ENCODE data around the gene EFNB2.

DNA sequence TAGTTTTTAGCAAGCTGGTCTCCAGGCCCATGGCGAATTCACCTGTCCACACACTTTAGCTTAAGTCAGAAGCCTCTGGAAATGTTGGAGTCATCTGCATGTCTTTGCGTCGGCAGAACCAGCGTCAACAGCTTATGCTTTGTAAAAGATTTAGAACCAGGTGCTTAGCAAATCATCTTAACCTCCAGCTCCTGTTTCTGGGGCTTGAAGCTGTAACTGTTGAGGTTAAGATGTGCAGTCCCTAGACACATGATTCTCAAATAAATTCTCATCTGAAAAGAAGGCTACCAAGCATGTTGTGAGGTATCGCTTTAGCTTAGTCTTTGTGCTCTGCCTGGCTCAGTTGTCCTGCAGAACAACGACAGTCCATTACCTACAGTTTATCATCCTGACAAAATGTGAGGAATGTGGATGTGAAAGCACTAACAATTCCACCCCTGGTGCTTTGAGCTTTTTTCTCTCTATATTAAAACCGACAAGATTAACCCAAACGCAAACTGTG, 4.4 kb downstream of the EFNB2 start:
- no peak for TF ChIP-seq POLR2AphosphoS5 (IDR thresholded peaks at IDR 0.05; ENCODE audit: low read depth, low read length)
- TF ChIP-seq, protein P1, sequence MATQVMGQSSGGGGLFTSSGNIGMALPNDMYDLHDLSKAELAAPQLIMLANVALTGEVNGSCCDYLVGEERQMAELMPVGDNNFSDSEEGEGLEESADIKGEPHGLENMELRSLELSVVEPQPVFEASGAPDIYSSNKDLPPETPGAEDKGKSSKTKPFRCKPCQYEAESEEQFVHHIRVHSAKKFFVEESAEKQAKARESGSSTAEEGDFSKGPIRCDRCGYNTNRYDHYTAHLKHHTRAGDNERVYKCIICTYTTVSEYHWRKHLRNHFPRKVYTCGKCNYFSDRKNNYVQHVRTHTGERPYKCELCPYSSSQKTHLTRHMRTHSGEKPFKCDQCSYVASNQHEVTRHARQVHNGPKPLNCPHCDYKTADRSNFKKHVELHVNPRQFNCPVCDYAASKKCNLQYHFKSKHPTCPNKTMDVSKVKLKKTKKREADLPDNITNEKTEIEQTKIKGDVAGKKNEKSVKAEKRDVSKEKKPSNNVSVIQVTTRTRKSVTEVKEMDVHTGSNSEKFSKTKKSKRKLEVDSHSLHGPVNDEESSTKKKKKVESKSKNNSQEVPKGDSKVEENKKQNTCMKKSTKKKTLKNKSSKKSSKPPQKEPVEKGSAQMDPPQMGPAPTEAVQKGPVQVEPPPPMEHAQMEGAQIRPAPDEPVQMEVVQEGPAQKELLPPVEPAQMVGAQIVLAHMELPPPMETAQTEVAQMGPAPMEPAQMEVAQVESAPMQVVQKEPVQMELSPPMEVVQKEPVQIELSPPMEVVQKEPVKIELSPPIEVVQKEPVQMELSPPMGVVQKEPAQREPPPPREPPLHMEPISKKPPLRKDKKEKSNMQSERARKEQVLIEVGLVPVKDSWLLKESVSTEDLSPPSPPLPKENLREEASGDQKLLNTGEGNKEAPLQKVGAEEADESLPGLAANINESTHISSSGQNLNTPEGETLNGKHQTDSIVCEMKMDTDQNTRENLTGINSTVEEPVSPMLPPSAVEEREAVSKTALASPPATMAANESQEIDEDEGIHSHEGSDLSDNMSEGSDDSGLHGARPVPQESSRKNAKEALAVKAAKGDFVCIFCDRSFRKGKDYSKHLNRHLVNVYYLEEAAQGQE (IDR thresholded peaks at IDR 0.05; ENCODE audit: insufficient read depth in 1 of 2, low read depth in 2 of 2, low read length in 2 of 2): no peak
- TF ChIP-seq TAF1 (IDR thresholded peaks at IDR 0.05; ENCODE audit: borderline replicate concordance, insufficient read depth, low read length): no peak
- no peak for TF ChIP-seq SIN3A (IDR thresholded peaks at IDR 0.05; ENCODE audit: borderline replicate concordance, insufficient read depth, low read length)
- TF ChIP-seq FOXP2 (optimal IDR thresholded peaks at IDR 0.05; ENCODE audit: borderline replicate concordance, extremely low read depth, extremely low read length, insufficient read depth): no peak

All from PFSK-1 (cell line).